Occipital lobe (tissue), 2 donors: ENCODE measurements around the gene POLD4. TPM values are rescaled to one million over a fixed set of nuclear protein-coding genes. Genes with fewer than 3 reads are reported as not detected.

Experiments
- DNase-seq: peaks from one replicate; lab custom pipeline; 2025; lab: John Stamatoyannopoulos, UW
- total RNA-seq: library from RNA; depleted of rRNA; stranded (reverse); fragments of >200 nt; gene quantifications from one replicate; pipeline ENCODE4 v1.2.3, GENCODE V29; 2014

POLD4 gene
- total RNA-seq, 1 donor from 2014 or later: 3.6 TPM

GRCh38 chr11:67317888-67318555 is 35.3 kb downstream of the POLD4 start:
- DNase-seq: no peak

- DNase-seq: peak; percentile 93
Measured at GRCh38 chr11:67317205-67317887, 36.0 kb downstream of the POLD4 start.

- DNase-seq: no peak
Measured at GRCh38 chr11:67316882-67317204, 36.5 kb downstream of the POLD4 start.

GRCh38 chr11:67315325-67315909 is 37.9 kb downstream of the POLD4 start:
- DNase-seq: no peak

GRCh38 chr11:67314218-67314617 is 39.1 kb downstream of the POLD4 start:
- DNase-seq: no peak

- DNase-seq: no peak
Measured at GRCh38 chr11:67313125-67313890, 40.0 kb downstream of the POLD4 start.

GRCh38 chr11:67312187-67313021 is 40.9 kb downstream of the POLD4 start:
- no peak for DNase-seq

- no peak for DNase-seq
Measured at GRCh38 chr11:67311556-67312082, 41.7 kb downstream of the POLD4 start.

GRCh38 chr11:67311051-67311555 is 42.2 kb downstream of the POLD4 start:
- DNase-seq: no peak

- DNase-seq: no peak
Measured at GRCh38 chr11:67310246-67311050, 42.9 kb downstream of the POLD4 start.

- DNase-seq: no peak
Measured at GRCh38 chr11:67309661-67310061, 43.7 kb downstream of the POLD4 start.

- no peak for DNase-seq
Measured at GRCh38 chr11:67309166-67309565, 44.2 kb downstream of the POLD4 start.

- no peak for DNase-seq
Measured at GRCh38 chr11:67308031-67308866, 45.1 kb downstream of the POLD4 start.

- no peak for DNase-seq
Measured at GRCh38 chr11:67307545-67308001, 45.8 kb downstream of the POLD4 start.

GRCh38 chr11:67306769-67307544 is 46.4 kb downstream of the POLD4 start:
- no peak for DNase-seq

GRCh38 chr11:67304511-67305113 is 48.7 kb downstream of the POLD4 start:
- no peak for DNase-seq

- no peak for DNase-seq
Measured at GRCh38 chr11:67303835-67304411, 49.4 kb downstream of the POLD4 start.
